Measurements from ENCODE around the gene HEMK1. TPM values are rescaled to one million over a fixed set of nuclear protein-coding genes. Genes with fewer than 3 reads are reported as not detected.

The HEMK1 gene
- total RNA-seq, 2 experiments from 2014 or later = 49.6 to 50.1 TPM

DNA sequence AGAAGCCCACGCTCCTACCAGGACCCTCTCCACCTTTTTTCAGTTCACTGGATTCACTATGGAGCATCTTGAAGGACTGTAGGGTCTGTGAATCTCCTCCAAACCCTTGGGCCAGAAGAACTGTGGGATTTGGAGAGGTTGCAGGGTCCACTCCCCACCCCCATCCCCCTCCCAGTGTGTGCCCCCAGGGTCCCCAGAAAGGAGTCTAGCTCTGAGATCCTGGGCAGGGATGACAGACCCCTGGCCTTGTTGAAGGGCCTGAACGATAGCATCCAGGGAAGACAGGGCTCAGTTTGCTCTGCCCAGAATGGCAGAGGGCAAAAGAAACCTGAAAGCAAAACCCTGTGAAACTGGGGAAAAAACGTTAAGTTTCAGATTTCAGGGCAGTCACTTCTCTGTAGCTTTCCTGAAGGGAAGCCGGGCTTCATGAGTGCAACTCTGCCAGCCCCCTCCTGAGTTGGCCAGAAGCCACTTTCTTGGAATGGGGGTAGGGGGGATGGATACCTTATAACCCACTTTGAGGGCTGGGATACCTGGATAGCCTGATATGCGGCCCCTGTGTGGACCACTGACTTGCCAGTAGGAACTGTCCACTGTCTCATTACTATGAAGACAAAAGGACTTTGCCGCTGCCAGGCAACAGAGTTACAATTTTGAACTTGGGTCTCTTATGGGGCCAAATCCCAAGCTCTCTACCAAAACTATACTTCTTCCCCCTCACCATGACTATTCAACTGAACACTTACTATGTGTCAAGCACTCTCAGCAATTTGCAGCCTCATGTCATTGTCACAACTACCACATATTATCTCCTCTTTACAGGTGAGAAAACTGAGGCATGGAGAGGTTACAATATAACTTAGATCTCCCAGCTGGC is 43.9 kb downstream of the HEMK1 start:
- POLR2A ChIA-PET = interaction anchor here (0.6 to 34.1 kb wide), 20 partner anchors 9 to 1074 kb away, joined by 3 to 4963 read pairs (median 4); partner anchors contain the start of genes C3orf18, DOCK3, HEMK1 and MANF
- no peak for DNase-seq
- CTCF ChIA-PET = interaction anchor here (0.6 to 21.3 kb wide), 13 partner anchors 11 to 772 kb away, joined by 3 to 854 read pairs (median 4); partner anchors contain the start of genes C3orf18, CYB561D2, HEMK1 and MANF
- Mint-ChIP-seq H3K27me3 (no peaks in the 10 kb centered on the region), H3K36me3 (ENCODE audit: low read depth) (peaks cover 62% of the 10 kb centered on the region), H3K4me1 (peaks cover 32% of the 10 kb centered on the region), H3K27ac (peak overlapping the region; percentile 99), H3K4me3 (peak overlapping the region; percentile 98), H3K9me3 (no peaks in the 10 kb centered on the region)

DNA sequence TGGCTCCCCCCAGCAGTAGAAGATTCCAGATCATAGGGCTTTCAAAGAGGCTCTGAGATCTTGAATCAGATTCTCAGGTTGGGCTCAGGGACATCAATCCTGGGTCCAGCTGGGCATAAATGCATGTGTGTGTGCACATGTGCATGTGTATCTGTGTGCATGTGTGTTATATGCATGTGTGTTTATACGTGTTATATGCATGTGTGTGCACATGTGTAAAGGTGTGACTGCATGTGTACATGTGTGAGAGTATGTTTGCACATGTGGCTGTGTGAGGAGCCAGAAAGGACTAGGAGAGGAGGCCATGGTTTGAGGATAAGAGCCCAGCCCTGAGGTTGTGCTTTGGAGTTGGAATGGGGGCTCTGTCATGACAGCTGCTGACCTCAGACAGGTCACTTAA is 45.9 kb downstream of the HEMK1 start:
- POLR2A ChIA-PET = interaction anchor here (1.1 to 34.1 kb wide), 9 partner anchors 9 to 779 kb away, joined by 3 to 4963 read pairs (median 10); partner anchors contain the start of genes C3orf18, HEMK1 and MANF
- Mint-ChIP-seq H3K36me3 (ENCODE audit: low read depth) (peaks cover 59% of the 10 kb centered on the region), H3K27me3 (no peaks in the 10 kb centered on the region), H3K4me3 (peak overlapping the region; percentile 77), H3K9me3 (no peaks in the 10 kb centered on the region), H3K27ac (peak overlapping the region; percentile 87), H3K4me1 (peaks cover 50% of the 10 kb centered on the region)
- no peak for DNase-seq
- CTCF ChIA-PET = interaction anchor here (0.6 to 21.3 kb wide), 23 partner anchors 11 to 1067 kb away, joined by 3 to 854 read pairs (median 6); partner anchors contain the start of genes C3orf18, DOCK3, HEMK1 and MANF

DNA sequence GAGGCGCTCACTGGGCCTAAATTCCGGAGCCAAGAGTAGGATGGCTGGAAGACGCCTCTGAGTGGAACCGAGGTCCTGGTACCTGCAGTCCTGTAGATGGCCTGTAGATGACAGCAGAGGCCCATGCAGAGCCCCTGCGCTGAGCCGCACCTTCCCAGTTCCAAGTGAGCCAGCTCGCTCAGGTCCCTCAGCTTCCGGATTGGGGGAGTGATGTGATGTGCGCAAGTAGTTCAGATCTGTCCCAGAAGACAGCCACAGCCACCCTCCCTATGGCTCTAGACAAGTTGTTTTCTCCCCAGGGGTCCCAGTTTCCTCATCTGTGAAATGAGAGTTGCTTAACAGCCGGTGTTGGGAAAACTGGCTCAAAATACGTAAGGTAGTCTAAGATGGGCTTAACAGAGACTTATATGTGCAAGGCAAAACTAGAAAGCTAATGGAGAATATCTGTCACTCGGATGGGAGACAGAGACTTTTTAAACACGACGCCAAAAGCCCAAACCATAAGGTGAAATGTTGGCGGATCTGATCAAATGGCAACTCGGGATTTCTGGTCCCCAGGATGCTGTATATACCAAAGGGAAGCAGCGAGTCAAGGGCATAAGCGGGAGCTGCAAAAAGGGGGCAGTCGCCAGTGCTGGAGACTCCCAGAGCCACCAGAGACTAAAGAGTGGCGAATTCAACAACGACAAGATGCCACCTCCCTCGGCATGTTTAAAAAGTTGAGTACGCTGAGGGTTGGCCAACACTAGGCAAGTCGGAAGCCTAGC is 46.9 kb downstream of the HEMK1 start:
- no peaks in the 10 kb centered on the region for H3K27me3 Mint-ChIP-seq
- POLR2A ChIA-PET = interaction anchor here (0.6 to 34.1 kb wide), 21 partner anchors 8 to 778 kb away, joined by 3 to 4963 read pairs (median 5); partner anchors contain the start of genes C3orf18, CYB561D2, HEMK1 and MANF
- peak overlapping the region; percentile 87 for H3K27ac Mint-ChIP-seq
- H3K36me3 Mint-ChIP-seq (ENCODE audit: low read depth) = peaks cover 59% of the 10 kb centered on the region
- DNase-seq = peak; percentile 86
- no peaks in the 10 kb centered on the region for H3K9me3 Mint-ChIP-seq
- CTCF ChIA-PET = interaction anchor here (0.7 to 21.3 kb wide), 36 partner anchors 10 to 1066 kb away, joined by 3 to 854 read pairs (median 5); partner anchors contain the start of genes C3orf18, DOCK3, HEMK1 and MANF
- H3K4me1 Mint-ChIP-seq = peaks cover 60% of the 10 kb centered on the region
- H3K4me3 Mint-ChIP-seq = peak overlapping the region; percentile 77

- DNase-seq = peak; percentile 97
- Mint-ChIP-seq H3K4me3 (peak overlapping the region; percentile 77), H3K27ac (peak overlapping the region; percentile 87), H3K36me3 (ENCODE audit: low read depth) (peaks cover 56% of the 10 kb centered on the region), H3K27me3 (no peaks in the 10 kb centered on the region), H3K9me3 (no peaks in the 10 kb centered on the region), H3K4me1 (peaks cover 62% of the 10 kb centered on the region)
- ChIA-PET CTCF (interaction anchor here (0.8 to 21.3 kb wide), 26 partner anchors 10 to 771 kb away, joined by 3 to 854 read pairs (median 5); partner anchors contain the start of genes C3orf18, HEMK1 and MANF), POLR2A (interaction anchor here (0.6 to 34.1 kb wide), 17 partner anchors 8 to 778 kb away, joined by 3 to 4963 read pairs (median 6); partner anchors contain the start of genes C3orf18, CYB561D2, HEMK1 and MANF)
These were observed 47.4 kb downstream of the HEMK1 start for GRCh38 chr3:50616770-50617095.

GRCh38 chr3:50617096-50617791 is 47.9 kb downstream of the HEMK1 start, which contains the start of gene MAPKAPK3:
TSS of gene MAPKAPK3 (plus strand) at chr3:50617151. CDS start at chr3:50617566, 415 bp downstream.
- POLR2A ChIA-PET = interaction anchor here (0.5 to 34.1 kb wide), 22 partner anchors 7 to 773 kb away, joined by 3 to 4963 read pairs (median 5); partner anchors contain the start of genes C3orf18, CYB561D2, HEMK1 and MANF
- Mint-ChIP-seq H3K27me3 (no peaks in the 10 kb centered on the region), H3K4me3 (peak within 1 kb of the TSS; percentile 77), H3K27ac (peak within 1 kb of the TSS; percentile 90), H3K36me3 (ENCODE audit: low read depth) (peaks cover 55% of the 10 kb centered on the region), H3K9me3 (no peaks in the 10 kb centered on the region), H3K4me1 (peaks cover 68% of the 10 kb centered on the region)
- CTCF ChIA-PET = interaction anchor here (1.0 to 21.3 kb wide), 21 partner anchors 10 to 768 kb away, joined by 3 to 854 read pairs (median 5); partner anchors contain the start of genes C3orf18, HEMK1 and MANF
- peak; percentile 46 for DNase-seq

DNA sequence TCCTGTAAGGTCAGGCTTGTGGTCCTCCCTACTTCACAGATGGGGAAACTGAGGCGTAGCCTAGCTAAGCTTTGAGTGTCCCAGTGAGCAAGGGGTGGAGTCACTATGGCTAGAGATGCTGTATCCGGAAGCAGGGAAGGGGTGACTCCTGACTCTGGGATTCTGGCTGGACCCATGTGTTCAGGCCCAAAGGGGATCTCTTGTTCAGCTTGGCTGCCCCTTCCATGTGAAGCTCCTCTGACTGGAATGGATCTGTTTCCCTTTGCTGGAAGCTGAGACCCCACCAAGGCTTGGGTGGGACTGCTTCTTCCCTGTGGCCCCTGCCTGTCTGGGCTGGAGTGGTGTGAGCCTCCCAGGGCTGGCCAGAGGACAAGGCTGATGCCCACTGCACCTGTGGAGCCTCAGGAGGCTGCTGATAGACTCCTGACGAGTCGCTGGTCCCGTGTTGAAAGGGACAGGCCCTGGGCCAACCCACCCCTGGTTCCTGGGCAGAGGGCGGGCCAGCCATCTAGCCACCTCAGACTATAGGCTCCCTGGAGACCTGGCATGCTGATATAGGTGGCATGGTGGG is 48.7 kb downstream of the HEMK1 start:
- DNase-seq = peak; percentile 52
- Mint-ChIP-seq H3K27ac (peak overlapping the region; percentile 90), H3K36me3 (ENCODE audit: low read depth) (peaks cover 55% of the 10 kb centered on the region), H3K4me3 (peak overlapping the region; percentile 77), H3K9me3 (no peaks in the 10 kb centered on the region), H3K4me1 (peaks cover 73% of the 10 kb centered on the region), H3K27me3 (no peaks in the 10 kb centered on the region)
- ChIA-PET CTCF (interaction anchor here (0.7 to 21.3 kb wide), 12 partner anchors 9 to 772 kb away, joined by 3 to 854 read pairs (median 3); partner anchors contain the start of genes C3orf18, HEMK1, MANF and RASSF1), POLR2A (interaction anchor here (0.5 to 34.1 kb wide), 14 partner anchors 12 to 772 kb away, joined by 3 to 4963 read pairs (median 4); partner anchors contain the start of genes C3orf18, CYB561D2, HEMK1 and MANF)

DNA sequence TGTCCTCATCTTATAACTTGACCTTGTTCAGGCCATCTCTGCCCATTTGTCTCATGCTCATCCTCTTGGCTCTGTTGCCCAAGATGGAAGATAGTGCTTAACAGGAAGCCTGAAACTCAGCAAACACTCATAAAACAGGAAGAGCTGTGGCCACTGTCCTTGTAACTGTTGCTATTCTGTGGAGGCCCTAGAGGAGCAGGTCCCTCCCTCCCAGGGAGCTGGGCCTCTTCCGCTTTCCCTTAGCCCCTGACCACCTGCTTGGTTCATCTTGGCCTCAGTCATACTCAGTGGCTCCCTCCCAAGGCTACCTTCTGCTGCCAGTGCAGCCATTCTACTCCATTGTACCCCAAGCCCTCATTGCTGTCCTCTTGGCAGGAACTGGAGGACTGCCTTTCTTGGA is 51.1 kb downstream of the HEMK1 start:
- DNase-seq = peak; percentile 33
- no peaks in the 10 kb centered on the region for H3K9me3 Mint-ChIP-seq
- no peaks in the 10 kb centered on the region for H3K27me3 Mint-ChIP-seq
- H3K36me3 Mint-ChIP-seq (ENCODE audit: low read depth) = peaks cover 63% of the 10 kb centered on the region
- peak overlapping the region; percentile 77 for H3K4me3 Mint-ChIP-seq
- peak overlapping the region; percentile 90 for H3K27ac Mint-ChIP-seq
- H3K4me1 Mint-ChIP-seq = peaks cover 79% of the 10 kb centered on the region
- POLR2A ChIA-PET = interaction anchor here (0.6 to 34.1 kb wide), 10 partner anchors 9 to 768 kb away, joined by 3 to 4963 read pairs (median 12); partner anchors contain the start of genes C3orf18, CISH, HEMK1 and MANF
- CTCF ChIA-PET = interaction anchor here (1.0 to 21.3 kb wide), 9 partner anchors 10 to 769 kb away, joined by 3 to 854 read pairs (median 5); partner anchors contain the start of genes C3orf18 and HEMK1

- Mint-ChIP-seq H3K27me3 (no peaks in the 10 kb centered on the region), H3K9me3 (no peaks in the 10 kb centered on the region), H3K4me1 (peaks cover 77% of the 10 kb centered on the region), H3K4me3 (peak overlapping the region; percentile 77), H3K36me3 (ENCODE audit: low read depth) (peaks cover 65% of the 10 kb centered on the region), H3K27ac (peak overlapping the region; percentile 90)
- ChIA-PET POLR2A (interaction anchor here (0.6 to 34.1 kb wide), 9 partner anchors 9 to 767 kb away, joined by 3 to 4963 read pairs (median 12); partner anchors contain the start of genes C3orf18, CISH, HEMK1 and MANF), CTCF (interaction anchor here (1.0 to 21.3 kb wide), 6 partner anchors 11 to 769 kb away, joined by 3 to 854 read pairs (median 6); partner anchors contain the start of genes C3orf18 and HEMK1)
- DNase-seq = no peak
These were observed 51.5 kb downstream of the HEMK1 start for GRCh38 chr3:50620820-50621219.

- H3K4me1 Mint-ChIP-seq = peaks cover 89% of the 10 kb centered on the region
- peaks cover 80% of the 10 kb centered on the region for H3K36me3 Mint-ChIP-seq (ENCODE audit: low read depth)
- CTCF ChIA-PET = interaction anchor here (0.9 to 4.0 kb wide), 3 partner anchors 30 to 72 kb away, joined by 3 to 17 read pairs (median 3); no protein-coding TSS in a partner anchor
- H3K4me3 Mint-ChIP-seq = peak overlapping the region; percentile 21
- POLR2A ChIA-PET = interaction anchor here (0.8 to 34.1 kb wide), 5 partner anchors 7 to 46 kb away, joined by 5 to 4963 read pairs (median 70); partner anchors contain the start of genes C3orf18 and HEMK1
- no peaks in the 10 kb centered on the region for H3K9me3 Mint-ChIP-seq
- no peaks in the 10 kb centered on the region for H3K27me3 Mint-ChIP-seq
- peak overlapping the region; percentile 92 for H3K27ac Mint-ChIP-seq
- no peak for DNase-seq
These were observed 53.6 kb downstream of the HEMK1 start for GRCh38 chr3:50622881-50623280.

- DNase-seq = peak; percentile 68
- CTCF ChIA-PET = interaction anchor here (0.6 to 1.5 kb wide), 3 partner anchors 12 to 765 kb away, joined by 3 to 4 read pairs (median 3); no protein-coding TSS in a partner anchor
- no peaks in the 10 kb centered on the region for H3K9me3 Mint-ChIP-seq
- peak overlapping the region; percentile 92 for H3K27ac Mint-ChIP-seq
- no peaks in the 10 kb centered on the region for H3K27me3 Mint-ChIP-seq
- H3K4me1 Mint-ChIP-seq = peaks cover 95% of the 10 kb centered on the region
- peak overlapping the region; percentile 62 for H3K4me3 Mint-ChIP-seq
- peaks cover 78% of the 10 kb centered on the region for H3K36me3 Mint-ChIP-seq (ENCODE audit: low read depth)
- POLR2A ChIA-PET = interaction anchor here (0.7 to 34.1 kb wide), 14 partner anchors 8 to 1051 kb away, joined by 3 to 4963 read pairs (median 5); partner anchors contain the start of genes C3orf18, CISH, HEMK1 and MANF
These were observed 54.6 kb downstream of the HEMK1 start for GRCh38 chr3:50623840-50624474.
